ENCODE data around the gene SHISA2.

SHISA2 gene

DNA sequence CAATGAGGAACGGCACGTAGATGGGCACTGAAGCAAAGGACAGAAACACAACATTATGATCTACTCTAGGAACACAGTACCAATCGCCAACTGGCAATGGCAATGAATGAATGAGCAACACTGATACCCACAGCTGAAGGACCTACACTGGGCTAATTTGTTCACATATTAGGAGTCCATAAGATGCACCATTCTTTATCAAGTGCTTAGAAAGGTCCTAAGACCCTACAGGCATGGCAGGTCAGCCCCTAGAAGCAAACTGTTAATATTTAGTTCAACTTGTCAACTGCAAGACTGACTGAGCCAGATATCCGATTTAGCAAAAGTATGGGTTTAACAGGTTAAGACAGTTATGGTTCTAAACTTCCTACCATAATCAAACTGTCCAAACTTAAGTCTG is 4.8 kb downstream of the SHISA2 start:
- DNase-seq, result no peak

DNA sequence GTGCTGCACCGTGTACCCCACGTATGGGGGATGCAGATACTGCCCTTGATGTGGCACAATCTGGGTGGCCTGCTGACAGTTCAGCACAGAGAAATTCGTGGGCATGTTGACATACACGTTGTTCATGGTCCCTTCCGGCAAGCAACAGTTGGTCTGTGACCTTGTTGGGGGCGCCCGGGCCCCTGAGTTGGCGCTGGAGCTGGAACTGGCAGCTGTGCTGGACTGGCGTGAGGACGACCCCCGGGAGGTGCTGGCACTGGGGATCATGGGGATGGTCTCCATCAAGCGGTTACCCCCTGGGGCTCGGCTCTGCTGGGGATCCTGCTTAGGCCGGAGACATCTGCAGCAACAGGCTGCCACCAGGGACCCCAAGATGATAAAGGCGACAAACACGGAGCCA is 5.2 kb downstream of the SHISA2 start:
- no peak for DNase-seq

DNA sequence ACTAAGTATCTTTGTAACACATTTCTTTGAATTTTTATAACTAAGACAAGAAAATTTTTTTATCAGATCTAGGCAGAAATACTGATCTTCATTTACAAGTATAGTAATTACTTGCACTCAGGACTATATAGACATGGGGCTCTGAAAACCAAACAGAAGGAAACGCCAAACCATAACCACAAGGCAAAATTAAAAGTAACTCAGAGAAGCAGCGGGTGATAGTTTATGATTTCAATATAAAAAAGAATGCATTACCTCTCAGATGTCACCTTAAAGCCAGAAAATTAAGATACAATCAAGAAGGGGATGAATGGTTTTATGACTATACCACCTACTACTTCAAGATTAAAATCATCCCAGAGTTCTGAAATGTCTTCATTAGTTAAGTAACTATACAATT is 6.7 kb downstream of the SHISA2 start:
- DNase-seq, result no peak

DNA sequence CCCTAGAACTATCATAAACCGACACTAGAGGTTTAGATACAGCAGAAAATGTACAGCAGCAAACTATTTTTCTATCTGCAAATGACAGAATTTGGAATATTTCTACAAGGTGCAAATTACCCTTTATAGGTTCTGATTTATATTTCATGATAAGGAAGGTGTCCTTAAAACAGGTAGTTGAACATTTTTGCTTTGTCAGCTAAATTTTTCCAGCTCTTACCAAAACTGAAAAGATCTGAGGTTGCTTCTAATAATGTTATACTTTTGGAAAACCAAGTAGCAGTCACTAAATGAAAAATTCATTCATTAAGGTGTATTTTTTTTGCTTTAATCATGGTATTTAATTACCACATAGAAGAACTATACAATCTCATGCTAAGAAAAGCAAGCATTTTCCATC is 9.0 kb downstream of the SHISA2 start:
- DNase-seq, result no peak

DNA sequence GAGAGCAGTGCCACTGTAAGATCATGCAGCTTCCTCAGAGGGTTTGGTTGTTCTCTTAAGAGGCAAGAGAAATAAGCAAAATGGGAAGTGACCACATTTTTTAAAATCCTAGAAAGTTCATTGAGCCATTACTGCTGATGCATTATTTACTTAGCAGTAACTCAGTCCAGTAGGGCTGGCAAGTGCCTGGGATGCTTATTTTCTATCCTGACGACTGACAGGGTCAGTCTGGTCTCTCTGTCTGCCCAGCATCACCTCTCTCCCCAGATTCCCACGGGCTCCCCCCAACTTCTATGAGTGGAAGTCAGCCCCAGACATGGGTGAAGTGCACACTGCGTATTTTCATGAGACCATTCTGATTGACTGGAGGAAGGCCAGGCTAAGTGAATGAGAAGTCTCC is 10.4 kb downstream of the SHISA2 start:
- no peak for DNase-seq

DNA sequence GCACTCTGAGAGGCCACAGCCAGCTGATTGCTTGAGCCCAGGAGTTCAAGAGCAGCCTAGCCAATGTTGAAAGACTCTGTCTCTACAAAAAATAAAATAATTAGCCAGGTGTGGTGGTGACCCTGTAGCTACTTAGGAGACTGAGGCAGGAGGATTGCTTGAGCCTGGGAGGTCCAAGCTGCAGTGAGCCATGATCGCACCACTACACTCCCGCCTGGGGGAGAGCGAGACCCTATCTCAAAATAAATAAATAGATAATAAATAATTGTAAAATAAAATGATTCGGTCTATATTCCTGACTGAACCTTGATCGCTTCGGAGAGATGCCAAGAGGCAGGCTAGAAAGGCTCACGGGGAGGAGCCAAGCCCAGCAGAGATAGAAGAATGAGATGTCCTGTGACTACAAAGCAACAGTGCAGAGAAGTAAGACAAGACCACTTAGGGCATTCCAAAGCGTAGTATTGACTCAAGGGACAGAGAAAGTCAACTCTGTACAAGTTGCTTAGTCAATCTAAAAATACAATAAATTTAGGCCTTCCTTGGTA is 12.8 kb downstream of the SHISA2 start:
- no peak for DNase-seq

DNA sequence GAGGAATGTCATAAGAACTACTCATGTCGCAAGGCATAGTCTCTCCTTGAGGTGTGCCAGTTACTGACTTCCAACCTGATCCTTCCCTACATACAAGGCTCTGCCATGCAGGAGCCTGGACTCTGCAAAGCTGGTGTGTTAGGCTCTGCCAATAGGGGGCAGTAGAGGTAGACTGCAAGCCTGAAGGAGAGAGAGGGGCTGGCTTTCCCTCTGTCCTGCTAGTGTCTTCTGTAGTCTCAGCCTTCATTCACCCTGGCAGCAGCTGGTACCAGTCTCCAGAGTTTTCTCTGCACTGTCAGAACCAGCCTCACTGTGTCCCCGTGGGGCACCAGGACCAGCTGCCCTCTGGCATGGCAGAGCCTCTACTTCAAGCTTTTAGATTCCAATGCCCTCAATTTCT is 14.5 kb downstream of the SHISA2 start:
- DNase-seq, result peak; percentile 38 to 51

DNA sequence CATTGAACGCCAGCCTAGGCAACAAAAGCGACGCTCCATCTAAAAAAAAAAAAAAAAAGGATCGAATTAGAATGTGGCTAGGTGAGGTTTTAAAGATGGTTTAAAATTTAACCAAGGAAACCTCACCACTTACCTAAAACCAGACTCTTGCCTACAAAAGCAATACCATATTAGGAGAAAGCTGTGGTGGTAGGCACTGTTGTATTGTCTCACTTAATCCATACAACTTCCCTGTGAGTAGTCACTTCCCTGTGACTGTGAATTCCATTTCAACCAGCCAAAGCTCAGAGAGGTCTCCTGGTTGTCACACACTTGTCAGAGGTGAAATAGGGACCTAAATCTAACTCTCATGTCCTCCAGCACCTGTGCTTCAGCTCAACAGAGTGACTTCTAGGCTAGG is 15.4 kb downstream of the SHISA2 start:
- DNase-seq, result no peak

DNA sequence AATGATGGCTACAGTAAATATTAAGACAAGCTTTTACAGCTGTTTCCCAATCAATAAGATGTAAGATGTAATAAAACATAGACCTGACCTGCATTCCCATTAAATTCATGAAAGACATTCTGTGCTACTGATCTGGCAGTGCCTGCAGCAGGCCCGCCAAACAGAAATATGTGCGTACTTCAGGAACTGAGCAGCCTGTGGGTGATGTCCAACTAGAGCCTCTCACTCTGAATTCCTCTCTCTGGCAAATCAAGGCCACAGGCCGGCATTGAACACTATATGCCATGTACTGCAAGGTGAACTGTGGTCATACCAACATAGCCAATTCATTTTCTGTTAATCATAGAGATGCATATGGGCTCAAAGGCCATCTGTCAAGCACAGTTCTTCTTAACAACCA is 17.8 kb downstream of the SHISA2 start:
- no peak for DNase-seq

DNA sequence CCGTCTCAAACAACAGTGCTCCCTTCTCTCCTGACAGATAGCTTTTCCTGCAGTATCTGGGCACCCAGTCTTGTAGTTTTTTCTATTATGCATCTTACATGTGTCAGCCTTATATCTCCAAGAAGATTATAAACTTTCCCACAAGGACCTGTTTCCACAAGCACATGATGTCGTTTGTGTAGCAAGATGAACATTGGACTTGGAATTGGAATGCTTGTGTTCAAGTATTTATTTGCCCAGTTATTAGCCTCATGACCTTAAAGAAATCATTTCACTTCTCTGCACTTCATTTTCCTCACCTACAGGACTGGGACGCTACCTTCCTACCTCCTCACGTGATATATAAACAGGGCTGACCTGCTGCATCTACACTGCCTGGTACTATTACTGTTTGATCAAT is 21.5 kb downstream of the SHISA2 start:
- DNase-seq, result no peak

DNA sequence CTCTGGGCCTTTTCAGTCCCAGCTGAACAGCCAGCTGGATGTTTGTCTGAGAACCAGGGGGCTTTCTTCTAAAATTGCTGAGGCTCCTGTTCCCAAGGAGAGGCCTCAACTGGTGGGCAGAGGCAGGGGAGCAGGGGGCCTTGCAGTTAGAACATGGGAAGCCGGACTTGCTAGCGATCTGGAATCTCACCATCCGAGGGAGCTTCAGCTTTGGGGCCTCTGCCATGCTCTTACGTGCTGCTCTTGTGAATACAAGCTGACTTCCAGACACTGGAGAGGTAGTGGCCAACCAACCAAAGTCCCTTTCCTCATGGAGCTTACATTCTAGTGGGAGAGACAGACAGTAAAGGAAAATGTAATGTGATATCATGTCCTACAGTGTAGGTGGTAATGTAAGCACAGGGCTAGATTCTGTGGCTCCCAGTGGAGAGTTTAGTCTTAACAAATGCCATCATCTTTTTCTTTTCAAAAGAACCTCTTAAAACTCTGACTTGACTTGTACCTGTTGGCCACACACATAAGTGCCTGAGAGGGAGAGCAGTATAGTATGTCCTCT is 22.2 kb downstream of the SHISA2 start:
- no peak for DNase-seq

DNA sequence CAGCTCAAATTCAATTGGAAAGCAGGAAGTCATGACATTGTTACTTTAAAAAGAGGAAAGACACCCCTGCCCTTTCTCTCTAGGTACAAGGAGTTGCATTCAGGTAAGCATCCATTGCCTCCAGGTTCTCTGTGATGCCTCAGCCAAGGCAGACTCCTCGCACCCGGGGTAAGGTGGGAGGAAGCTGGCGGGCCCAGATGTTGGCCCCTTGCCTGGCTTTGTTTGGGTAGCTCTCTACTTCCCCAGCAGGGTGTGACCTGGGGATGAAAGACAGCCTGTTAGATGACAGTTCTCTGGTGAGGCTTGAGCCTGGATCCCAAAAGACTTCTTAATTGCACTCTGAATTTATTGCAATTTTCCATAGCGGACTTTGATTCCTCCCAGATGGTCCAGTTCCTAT is 25.6 kb downstream of the SHISA2 start:
- DNase-seq, result no peak

DNA sequence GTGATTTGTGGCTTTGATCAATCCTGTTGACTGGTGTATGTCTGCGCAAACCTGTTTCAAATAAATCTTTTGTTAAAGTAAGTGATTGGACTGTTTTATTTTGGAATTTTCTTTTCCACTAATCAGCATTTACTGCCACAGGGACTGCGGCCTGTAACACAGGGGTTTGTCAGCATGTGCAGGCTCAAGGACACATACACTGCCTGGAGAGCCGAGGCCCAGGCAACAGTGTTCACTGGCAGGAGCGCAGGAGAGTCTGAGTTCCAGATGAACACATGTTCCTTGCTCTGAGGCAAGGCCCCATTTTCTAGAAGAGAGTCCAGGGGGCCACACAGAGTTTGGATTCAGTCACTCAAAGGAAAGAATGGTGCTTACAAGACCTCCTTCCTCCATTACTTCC is 26.0 kb downstream of the SHISA2 start:
- DNase-seq, result no peak

DNA sequence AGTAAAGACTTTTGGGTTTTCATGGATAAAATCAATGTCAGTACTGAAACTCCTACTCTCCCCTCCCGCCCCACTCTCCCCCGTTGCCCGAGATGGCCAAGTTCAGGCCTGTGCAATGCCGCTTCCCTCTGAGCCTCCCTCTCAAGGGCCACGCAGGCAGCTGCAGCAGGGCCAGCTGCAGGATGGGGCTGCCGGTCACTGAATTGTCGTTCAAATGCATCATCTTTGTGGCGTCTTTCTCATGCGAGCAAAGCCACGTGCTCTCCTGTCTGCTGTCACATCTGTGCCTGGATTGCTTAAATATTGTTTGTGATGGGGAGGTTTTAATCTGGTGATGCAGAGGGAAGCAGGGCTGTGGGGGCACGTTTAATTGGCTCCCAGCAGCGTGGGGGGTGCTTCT is 26.6 kb downstream of the SHISA2 start:
- no peak for DNase-seq

DNA sequence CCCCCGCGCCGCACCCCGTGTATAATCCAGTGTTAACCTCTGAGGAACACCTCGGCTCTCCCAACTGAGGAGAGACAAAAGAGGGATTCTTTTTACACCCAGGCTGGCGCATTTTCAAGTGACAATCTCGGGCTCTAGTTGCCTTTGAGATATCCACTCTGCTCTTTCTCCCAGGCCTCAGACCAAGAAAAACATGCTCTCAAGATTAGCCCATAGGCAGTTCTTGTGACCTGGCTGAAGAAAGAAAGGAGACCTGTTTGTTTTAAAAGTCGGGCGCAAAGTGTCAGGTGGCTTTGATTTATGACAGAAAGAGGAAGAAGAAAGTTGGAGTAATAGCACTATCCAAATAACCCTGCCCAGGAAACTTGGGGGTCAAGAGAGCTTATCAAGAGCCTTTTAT is 27.3 kb downstream of the SHISA2 start:
- no peak for DNase-seq

DNA sequence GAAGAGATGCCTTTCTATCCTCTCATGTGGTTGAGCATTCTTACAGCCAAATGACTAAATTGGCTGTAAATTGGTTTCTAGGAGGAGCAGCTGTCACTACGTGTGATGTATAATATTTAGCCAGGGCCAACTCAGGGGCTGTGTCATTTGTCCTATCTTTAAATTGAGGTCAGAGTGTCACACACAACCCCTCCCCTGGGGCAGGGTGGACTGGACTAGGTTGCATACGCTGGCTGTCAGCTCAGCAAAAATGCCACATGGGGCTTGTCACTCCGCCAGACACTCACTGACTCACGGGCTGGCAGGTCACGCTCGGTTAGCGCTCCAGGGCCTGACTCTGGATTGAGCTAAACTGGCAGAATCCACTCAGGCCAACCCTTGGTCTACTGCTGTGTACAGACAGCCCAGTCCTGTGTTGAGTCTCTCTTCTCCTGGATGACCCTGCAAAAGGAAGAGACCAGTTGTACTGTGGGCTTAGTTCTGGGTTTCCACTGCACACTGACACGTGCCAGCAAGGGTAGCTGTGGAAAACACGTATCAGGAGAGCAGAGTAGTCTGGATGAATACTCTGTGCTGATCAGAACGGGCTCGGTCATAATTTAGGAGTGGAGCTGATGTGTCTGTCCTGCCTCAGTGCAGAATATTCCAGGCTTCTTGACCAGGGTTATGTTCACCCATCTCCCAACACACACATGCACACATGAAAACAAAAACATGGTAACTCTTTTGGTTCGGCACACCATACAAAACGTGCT is 29.1 kb downstream of the SHISA2 start:
- no peak for DNase-seq

DNA sequence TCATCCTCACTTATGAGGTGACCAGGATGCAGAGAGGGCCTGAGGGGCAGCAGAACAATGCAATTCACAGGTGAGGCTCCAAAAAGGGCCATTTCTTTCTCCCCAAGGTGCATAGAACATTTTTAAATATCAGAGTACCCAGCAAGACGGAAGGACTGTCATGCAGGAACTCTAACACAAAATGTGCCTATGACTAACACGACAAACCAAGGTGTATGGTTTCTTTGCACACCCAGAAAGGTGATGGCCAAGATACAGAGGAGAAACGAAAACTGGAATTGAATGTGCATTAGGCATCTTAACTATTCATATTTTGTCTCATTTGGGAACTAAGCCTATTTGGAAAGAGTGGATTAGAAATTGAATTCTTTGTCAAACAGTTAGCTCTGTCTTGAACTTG is 29.9 kb downstream of the SHISA2 start:
- DNase-seq, result no peak

DNA sequence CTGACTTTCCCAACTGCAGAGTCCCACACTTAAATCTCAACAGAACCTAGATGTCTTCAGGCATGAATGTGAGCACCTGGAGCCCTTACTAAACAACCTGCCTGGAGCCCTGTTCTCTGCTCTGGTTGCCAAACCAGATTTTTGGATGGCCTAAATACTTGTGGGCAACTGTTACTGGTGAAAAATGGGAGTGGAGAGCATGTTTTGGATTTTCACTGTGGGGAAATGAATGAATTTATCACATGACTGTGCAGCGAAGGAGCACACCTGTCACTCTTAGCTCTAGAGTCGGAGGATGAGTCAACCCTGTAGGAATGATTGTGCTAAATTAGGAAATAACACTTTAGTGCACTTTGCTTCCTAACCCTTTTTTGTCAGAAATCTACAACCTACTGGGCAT is 30.3 kb downstream of the SHISA2 start:
- no peak for DNase-seq

DNA sequence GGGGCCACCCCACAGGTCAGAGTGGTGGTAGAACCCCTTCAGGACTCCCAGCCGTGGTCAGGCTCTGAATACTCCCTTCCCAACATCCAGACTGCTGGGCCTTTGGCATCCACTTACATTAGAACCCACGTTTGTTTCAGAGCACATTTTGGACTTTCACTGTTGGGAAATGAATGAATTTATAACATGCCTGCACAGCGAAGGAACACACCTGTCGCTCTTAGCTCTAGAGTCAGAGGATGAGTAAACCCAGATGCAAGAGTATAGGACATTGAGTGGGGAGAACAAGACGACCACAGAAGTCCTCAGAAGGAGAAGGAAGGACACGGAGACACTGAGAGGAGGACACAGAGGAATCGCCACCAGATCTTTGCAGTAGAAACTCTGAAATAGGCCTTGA is 30.9 kb downstream of the SHISA2 start:
- DNase-seq, result no peak

DNA sequence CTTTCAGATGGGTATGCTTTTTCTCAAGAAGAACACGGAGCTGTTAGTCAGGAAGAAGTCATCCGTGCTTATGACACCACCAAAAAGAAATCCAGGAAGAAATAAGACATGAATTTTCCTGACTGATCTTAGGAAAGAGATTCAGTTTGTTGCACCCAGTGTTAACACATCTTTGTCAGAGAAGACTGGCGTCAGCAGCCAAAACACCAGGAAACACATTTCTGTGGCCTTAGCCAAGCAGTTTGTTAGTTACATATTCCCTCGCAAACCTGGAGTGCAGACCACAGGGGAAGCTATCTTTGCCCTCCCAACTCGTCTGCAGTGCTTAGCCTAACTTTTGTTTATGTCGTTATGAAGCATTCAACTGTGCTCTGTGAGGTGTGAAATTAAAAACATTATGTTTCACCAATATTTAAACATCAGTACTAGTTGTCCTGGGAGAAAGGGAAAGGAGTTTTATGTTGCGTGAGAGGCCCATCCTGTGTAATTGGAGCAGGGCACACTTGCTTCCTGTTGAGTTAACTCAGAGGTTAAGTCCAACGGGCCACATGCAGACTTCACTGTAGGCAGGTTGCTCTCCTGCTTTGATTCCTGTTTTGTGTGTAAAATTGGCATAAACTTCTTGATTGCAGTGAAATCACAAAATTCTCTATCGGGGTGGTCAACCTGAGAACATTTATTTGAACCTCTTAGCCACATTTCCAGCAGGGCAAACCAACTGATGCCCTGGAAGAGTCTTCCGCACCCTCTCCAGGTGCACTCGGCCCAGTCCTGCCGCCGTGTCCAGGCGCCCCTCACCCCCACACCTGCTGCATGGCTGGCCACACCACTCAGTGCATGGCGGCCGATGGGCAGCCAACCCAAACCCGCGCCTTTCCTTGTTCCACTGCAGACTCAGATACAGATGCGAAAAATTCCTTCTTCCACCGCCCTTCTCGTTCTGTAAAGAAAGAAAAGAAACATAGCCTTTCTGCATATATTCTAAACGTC is 31.6 kb downstream of the SHISA2 start:
- no peak for DNase-seq

DNA sequence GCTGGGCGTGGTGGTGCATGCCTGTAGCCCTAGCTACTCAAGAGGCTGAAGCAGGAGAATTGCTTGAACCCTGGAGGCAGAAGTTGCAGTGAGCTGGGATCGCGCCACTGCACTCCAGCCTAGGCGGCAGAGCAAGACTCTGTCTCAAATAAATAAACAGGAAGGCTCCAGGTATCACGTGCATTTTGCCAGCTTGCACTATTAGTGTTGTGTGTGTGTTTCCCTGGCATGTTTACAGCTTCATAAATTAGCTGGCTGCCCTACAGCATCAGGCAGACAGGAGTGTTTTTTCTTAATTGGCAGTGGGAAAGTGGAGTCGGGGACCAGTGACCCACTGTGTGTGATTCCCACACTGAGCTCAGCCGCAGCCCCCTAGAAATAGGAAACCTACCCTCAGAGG is 32.6 kb downstream of the SHISA2 start:
- no peak for DNase-seq

DNA sequence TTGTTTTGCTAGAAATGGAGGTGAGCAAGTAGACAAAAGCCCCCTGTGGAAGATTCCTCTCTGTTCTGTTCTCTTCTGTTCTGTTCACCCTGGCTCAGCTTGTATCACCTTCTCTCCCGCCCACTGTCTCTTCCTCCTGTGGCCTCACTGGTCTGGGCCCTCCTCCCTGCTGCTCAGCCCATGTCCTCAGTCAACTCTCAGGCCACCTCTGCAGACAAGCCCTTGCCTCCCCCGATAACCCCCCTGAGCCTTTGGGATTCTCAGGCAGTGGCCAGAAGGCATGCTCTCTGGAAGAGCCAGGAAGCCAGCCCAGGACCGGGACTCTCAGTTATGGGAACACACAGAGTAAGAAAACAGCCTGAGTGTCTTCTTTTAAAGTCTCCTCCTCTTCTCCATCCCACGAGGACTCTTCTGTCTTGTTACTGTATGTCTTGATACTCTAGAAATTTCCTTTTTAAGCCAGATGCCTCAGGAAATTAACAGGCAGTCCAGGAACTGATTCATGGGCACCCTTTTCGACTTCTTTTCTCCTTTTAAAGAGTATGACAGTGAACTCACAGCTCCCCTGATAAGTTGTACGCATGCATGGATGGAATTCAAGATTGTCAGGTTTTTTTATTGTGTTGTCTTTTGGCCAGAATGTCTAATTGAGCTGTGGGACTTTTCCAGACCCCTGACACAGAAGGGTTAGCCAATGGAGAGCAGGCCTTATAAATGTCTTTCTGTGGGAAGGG is 33.7 kb downstream of the SHISA2 start:
- DNase-seq, result no peak

All from activated T-cell treated with anti-CD3 and anti-CD28 coated beads, Interleukin-2, amount 50 U/mL, for 48 hours (primary cell).